GM10248 (cell line): ENCODE results near the gene DMBX1.

Experiments
- CTCF ChIA-PET: fragments of 300-600 bp; sonication (Branson Sonifier 250); formaldehyde crosslinking; extraction: SDS; loops from one replicate; lab custom pipeline; 2021; ENCODE audit warnings: antibody characterized with exemption; lab: Yijun Ruan, JAX
- POLR2A ChIA-PET: fragments of 350-650 bp; sonication (Branson Sonifier 250); formaldehyde crosslinking; extraction: SDS; loops from one replicate; lab custom pipeline; 2020; ENCODE audit warnings: antibody characterized with exemption; lab: Yijun Ruan, JAX
- DNase-seq: peaks from one replicate; pipeline ENCODE4 v3.0.0; 2012; ENCODE audit errors: extremely low spot score
- CTCF ChIP-seq: IDR thresholded peaks from 2 replicates; pipeline ENCODE4 v1.5.1; 2012; ENCODE audit warnings: mild to moderate bottlenecking, low read depth; ENCODE audit errors: extremely low read depth, missing control alignments, control extremely low read depth

Gene DMBX1

GRCh38 chr1:46485564-46486431 is 3.8 kb upstream of the DMBX1 start:
- TF ChIP-seq CTCF, result no peak
- ChIA-PET CTCF (interaction anchor here (1.7 to 3.0 kb wide), 2 partner anchors 8 to 13 kb away, joined by 4 to 8 read pairs; no protein-coding TSS in a partner anchor), POLR2A (no interaction called here)
- no peak for DNase-seq

DNA sequence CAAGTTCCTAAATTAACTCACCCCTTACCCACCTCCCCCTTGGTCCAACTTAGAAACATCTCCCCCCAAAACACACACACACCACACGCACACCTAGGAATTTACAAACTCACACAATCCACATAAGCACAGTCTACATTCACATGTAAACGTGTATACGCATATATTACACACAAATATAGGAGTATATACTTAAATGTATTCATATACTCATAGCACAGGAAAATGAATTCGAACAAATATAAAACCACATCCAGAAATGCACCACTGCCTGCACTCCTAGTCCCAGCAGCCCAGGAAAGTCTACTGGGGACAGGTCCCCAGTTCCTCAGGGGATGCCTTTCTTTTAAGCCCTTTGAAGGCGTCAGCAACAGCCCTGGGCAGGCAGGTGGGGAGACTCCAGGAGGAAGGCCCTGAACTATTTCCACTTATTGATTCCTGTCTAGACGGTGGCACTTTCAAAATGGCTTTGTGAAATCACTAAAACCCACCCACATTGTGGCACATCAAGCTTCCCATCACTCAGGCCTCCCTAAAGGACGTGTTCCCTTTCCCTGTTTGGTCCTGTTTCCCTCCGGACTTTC is 3.1 kb upstream of the DMBX1 start:
- no peak for TF ChIP-seq CTCF
- ChIA-PET CTCF (interaction anchor here (1.7 to 3.0 kb wide), 3 partner anchors 9 to 40 kb away, joined by 4 to 8 read pairs (median 5); no protein-coding TSS in a partner anchor), POLR2A (no interaction called here)
- DNase-seq, result no peak

GRCh38 chr1:46487818-46488218 is 1.8 kb upstream of the DMBX1 start:
- CTCF ChIA-PET, result interaction anchor here (1.3 to 3.0 kb wide), 5 partner anchors 10 to 42 kb away, joined by 3 to 8 read pairs (median 5); no protein-coding TSS in a partner anchor
- DNase-seq, result no peak
- no peak for TF ChIP-seq CTCF
- POLR2A ChIA-PET, result interaction anchor here (0.5 kb wide), 1 partner anchor 240 kb away, joined by 6 read pairs; the partner anchor contains the start of gene RAD54L

DNA sequence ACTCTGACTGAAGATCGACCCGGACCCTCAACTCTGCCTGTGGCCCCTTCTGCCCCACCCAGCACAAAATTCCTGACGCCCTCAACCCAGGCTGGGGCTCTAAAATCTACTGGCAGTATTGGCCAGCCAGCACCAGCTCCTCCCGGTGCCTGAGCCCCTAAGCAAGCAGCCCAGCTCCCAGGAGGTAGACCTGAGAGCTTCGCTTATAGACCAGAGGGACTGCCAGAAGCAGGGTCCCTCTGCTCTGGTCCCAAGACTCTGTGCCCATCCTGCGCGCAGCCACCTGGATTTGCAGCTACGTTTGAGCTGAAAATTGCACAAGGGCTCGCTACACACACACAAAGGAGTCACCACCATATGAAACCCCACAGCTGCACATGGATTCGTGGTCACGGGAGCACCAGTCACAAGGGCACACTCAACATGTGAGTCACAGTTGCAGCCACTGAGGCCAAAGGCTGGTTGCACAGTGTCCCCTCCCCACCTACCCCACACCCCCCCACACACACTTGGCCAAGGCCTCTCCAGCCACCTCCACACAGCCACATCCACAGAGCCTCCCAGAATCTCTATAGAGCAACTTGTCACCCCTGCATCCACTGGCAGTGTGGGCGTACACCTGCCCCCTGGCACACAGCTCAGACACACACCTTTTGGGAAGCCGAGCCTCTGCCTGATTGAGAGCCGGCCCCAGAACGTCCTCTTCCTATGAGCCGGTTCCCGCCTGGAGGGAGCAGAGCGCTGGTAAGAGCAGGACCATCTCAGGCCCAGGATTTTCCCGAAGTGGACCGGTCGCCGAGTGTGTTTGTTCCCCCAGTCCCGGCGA is 1.1 kb upstream of the DMBX1 start:
- no peak for TF ChIP-seq CTCF
- ChIA-PET CTCF (interaction anchor here (1.3 to 3.0 kb wide), 5 partner anchors 11 to 41 kb away, joined by 3 to 8 read pairs (median 5); no protein-coding TSS in a partner anchor), POLR2A (interaction anchor here (0.5 kb wide), 1 partner anchor 241 kb away, joined by 6 read pairs; the partner anchor contains the start of gene RAD54L)
- no peak for DNase-seq

GRCh38 chr1:46489169-46489637 is 433 bp upstream of the DMBX1 start:
- TF ChIP-seq CTCF, result no peak
- no peak for DNase-seq
- POLR2A ChIA-PET, result no interaction called here
- CTCF ChIA-PET, result no interaction called here

GRCh38 chr1:46490406-46490655 is 695 bp downstream of the DMBX1 start:
- ChIA-PET POLR2A (no interaction called here), CTCF (no interaction called here)
- no peak for DNase-seq
- TF ChIP-seq CTCF, result no peak
